RWPE2 (cell line): ENCODE results near the gene CASTOR1.

Experiments
- ATAC-seq: fragments of 200-7000 bp; cut with Tn5 transposase; 3 replicates; pipeline ENCODE4 v1.9.1; 2021; ENCODE audit warnings: low read depth
- DNase-seq: peaks from one replicate; pipeline ENCODE4 v3.0.0-alpha.2; 2020; ENCODE audit warnings: low spot score
- H3K27ac ChIP-seq: fragments of 450-650 bp; 2 replicates; pipeline ENCODE4 v1.5.1; 2017; ENCODE audit warnings: mild to moderate bottlenecking; ENCODE audit not compliant: poor library complexity, severe bottlenecking
- H3K27me3 ChIP-seq: fragments of 250-450 bp; sonication (Bioruptor Pico); 2 replicates; pipeline ENCODE4 v1.5.1; 2021; ENCODE audit warnings: mild to moderate bottlenecking, moderate library complexity; ENCODE audit not compliant: insufficient read depth, poor library complexity, severe bottlenecking
- H3K36me3 ChIP-seq: fragments of 250-450 bp; sonication (Bioruptor Pico); 2 replicates; pipeline ENCODE4 v1.5.1; 2020; ENCODE audit warnings: low read depth, mild to moderate bottlenecking, moderate library complexity
- H3K4me1 ChIP-seq: fragments of 250-450 bp; sonication (Bioruptor Pico); 2 replicates; pipeline ENCODE4 v1.5.1; 2021; ENCODE audit warnings: mild to moderate bottlenecking, moderate library complexity; ENCODE audit not compliant: insufficient read depth, poor library complexity, severe bottlenecking
- H3K4me3 ChIP-seq: fragments of 250-450 bp; sonication (Bioruptor Pico); 2 replicates; pipeline ENCODE4 v1.5.1; 2021; ENCODE audit warnings: mild to moderate bottlenecking, moderate library complexity; ENCODE audit not compliant: severe bottlenecking
- H3K9me3 ChIP-seq: fragments of 250-450 bp; sonication (Bioruptor Pico); 2 replicates; pipeline ENCODE4 v1.5.1; 2021; ENCODE audit warnings: mild to moderate bottlenecking, moderate library complexity; ENCODE audit not compliant: severe bottlenecking
- TF ChIP-seq, protein P1 (sequence below): fragments of 450-650 bp; IDR thresholded peaks from one replicate; pipeline ENCODE4 v1.5.1; 2017; ENCODE audit warnings: mild to moderate bottlenecking, moderate library complexity; ENCODE audit not compliant: poor library complexity, severe bottlenecking

The CASTOR1 gene

DNA sequence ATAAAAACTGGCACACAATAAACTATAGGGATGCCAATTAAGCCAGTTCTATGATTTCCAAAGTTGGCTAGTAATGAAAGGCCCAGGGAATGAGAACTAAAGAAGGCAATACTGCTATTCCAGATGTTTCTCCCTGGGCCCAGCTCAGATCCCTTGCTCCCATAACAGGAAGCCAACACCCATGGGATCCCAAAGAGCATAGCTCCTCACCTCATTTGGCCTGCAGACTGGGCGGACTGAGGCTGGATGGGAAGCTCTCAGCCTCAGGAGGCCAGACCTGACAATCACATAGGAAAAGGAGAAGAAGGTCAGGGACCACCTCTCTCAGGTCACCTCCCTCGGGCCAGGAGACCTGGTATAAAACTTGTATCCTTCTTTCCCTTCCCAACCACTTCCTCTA is 32.2 kb upstream of the CASTOR1 start:
- no peak overlapping the region for H3K27ac ChIP-seq
- H3K4me3 ChIP-seq, result no peak overlapping the region
- peaks cover 12% of the 10 kb centered on the region for H3K4me1 ChIP-seq
- no peak for DNase-seq
- H3K36me3 ChIP-seq, result peaks cover 4% of the 10 kb centered on the region
- H3K9me3 ChIP-seq, result no peaks in the 10 kb centered on the region
- no peak for ATAC-seq
- TF ChIP-seq, protein P1, sequence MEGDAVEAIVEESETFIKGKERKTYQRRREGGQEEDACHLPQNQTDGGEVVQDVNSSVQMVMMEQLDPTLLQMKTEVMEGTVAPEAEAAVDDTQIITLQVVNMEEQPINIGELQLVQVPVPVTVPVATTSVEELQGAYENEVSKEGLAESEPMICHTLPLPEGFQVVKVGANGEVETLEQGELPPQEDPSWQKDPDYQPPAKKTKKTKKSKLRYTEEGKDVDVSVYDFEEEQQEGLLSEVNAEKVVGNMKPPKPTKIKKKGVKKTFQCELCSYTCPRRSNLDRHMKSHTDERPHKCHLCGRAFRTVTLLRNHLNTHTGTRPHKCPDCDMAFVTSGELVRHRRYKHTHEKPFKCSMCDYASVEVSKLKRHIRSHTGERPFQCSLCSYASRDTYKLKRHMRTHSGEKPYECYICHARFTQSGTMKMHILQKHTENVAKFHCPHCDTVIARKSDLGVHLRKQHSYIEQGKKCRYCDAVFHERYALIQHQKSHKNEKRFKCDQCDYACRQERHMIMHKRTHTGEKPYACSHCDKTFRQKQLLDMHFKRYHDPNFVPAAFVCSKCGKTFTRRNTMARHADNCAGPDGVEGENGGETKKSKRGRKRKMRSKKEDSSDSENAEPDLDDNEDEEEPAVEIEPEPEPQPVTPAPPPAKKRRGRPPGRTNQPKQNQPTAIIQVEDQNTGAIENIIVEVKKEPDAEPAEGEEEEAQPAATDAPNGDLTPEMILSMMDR, result no peak
- no peaks in the 10 kb centered on the region for H3K27me3 ChIP-seq

DNA sequence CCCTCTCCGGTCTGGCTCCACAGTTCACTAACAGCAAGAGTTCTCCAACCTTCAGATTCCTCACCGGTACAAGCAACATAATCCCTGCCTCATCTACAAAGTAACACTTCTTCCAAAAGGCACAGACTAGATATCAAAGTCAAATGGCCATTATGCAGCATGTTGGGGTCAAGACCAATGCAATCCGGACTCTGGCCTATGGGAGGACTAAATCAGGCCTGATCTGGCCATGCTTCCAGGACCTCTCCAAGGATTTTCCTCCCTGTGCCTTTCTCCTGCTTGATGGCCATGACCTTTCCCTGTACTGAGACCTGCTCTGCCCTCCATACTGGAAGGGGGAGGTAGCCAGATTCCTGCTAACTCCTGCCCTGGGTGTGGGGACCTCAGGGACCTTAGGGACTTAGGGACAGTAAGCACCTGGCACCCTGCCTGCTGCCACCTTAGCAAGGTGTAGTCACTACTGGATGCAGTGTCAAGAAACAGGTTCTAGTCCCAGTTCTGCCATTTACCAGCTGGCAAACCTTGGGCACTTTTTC is 30.8 kb upstream of the CASTOR1 start:
- Histone ChIP-seq H3K27me3 (no peaks in the 10 kb centered on the region), H3K4me1 (peaks cover 8% of the 10 kb centered on the region), H3K36me3 (peaks cover 4% of the 10 kb centered on the region), H3K9me3 (no peaks in the 10 kb centered on the region), H3K27ac (no peak overlapping the region), H3K4me3 (no peak overlapping the region)
- TF ChIP-seq, protein P1, result no peak
- no peak for DNase-seq
- ATAC-seq, result no peak

DNA sequence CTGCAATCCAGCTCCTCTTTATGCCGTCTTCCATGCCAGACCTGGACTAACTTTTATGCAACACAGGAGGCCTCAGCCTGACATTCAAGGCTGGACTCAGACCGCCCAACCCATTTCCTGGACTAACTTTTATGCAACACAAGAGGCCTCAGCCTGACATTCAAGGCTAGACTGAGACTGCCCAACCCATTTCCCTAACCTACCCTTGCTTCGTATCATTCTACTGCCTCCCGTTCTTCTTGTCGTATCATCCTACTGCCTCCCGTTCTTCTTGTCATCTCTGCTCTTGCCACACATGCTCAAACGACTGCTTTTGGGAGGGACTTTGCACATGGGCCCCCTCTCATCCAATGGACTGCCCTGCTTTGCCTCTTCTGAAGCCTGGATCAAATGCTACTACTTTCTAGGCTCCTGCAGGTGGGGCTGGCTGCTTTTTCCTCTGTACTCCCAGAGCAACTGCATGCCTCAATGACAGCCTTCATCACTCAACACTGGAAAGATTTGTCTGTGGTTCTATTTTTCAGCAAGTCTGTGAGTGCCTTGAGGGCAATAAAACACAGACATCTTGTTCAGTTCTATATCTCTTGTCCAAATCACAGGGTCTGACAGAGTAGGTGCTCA is 29.6 kb upstream of the CASTOR1 start:
- peaks cover 6% of the 10 kb centered on the region for H3K4me1 ChIP-seq
- TF ChIP-seq, protein P1, result no peak
- ATAC-seq, result no peak

DNA sequence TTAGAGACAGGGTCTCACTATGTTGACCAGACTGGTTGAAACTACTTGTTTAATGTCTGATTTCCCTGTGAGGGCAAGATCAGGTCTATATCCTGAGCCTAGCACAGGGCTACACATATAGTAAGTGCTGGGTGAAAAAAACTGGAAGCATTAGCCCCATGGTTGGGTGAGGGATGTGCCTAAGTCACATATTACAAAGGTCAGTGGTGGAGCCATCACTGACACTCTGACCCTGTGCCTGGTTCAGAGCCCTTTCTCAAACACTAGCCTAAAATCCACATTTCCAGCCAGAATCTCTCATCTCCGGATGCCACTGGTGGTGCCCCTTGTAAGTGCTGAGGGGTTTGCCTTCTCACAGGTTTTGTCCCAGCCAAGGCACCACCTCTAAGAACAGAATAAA is 28.5 kb upstream of the CASTOR1 start:
- Histone ChIP-seq H3K9me3 (no peaks in the 10 kb centered on the region), H3K27ac (no peak overlapping the region), H3K36me3 (peaks cover 4% of the 10 kb centered on the region), H3K27me3 (no peaks in the 10 kb centered on the region), H3K4me1 (peaks cover 10% of the 10 kb centered on the region), H3K4me3 (no peak overlapping the region)
- DNase-seq (no peak), ATAC-seq (no peak)
- TF ChIP-seq, protein P1, result no peak

More for the DNA sequence above, 29.6 kb upstream of the CASTOR1 start:
- DNase-seq, result no peak
- no peaks in the 10 kb centered on the region for H3K27me3 ChIP-seq
- peaks cover 4% of the 10 kb centered on the region for H3K36me3 ChIP-seq
- no peak overlapping the region for H3K4me3 ChIP-seq
- no peak overlapping the region for H3K27ac ChIP-seq
- no peaks in the 10 kb centered on the region for H3K9me3 ChIP-seq

DNA sequence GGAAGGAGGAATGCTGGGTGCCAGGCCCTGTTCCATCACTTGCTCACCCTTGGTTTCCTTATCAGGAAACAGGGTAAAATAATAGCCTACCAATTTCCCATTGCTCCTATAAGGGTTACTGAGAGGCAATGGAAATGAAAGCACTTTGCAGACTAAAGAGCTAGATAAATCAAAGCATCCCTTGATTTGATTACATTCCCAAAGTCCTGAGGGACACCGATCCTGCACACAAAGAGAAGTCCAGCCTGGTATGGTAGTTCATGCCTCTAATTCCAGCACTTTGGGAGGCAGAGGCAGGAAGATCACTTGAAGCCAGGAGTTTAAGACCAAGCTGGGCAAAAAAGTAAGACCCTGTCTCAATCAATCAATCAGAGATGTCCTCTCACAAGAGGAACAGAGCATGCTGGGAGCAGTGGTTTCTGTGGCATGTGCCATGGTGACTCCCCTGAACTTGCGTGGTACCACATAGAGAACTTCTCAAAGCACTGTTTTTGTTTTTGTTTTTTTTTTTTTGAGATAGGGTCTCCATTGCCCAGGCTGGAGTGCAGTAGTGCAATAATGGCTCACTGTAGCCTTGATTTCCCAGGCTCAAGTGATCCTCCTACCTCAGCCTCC is 26.8 kb upstream of the CASTOR1 start:
- Histone ChIP-seq H3K4me1 (peaks cover 27% of the 10 kb centered on the region), H3K9me3 (no peaks in the 10 kb centered on the region), H3K27me3 (no peaks in the 10 kb centered on the region), H3K36me3 (peaks cover 4% of the 10 kb centered on the region), H3K4me3 (no peak overlapping the region), H3K27ac (no peak overlapping the region)
- DNase-seq (no peak), ATAC-seq (no peak)
- TF ChIP-seq, protein P1, result no peak
